ENCODE data around the gene MYCN. TPM values are rescaled to one million over a fixed set of nuclear protein-coding genes. Genes with fewer than 3 reads are reported as not detected.
"Not testable (repeated sequence)": the region's sequence is repeated elsewhere in the genome, so short reads cannot be mapped to it uniquely, and the experiment has no call there.

MYCN gene
- total RNA-seq, 1 donor from 2014 or later, result 0.20 TPM

GRCh38 chr2:15908371-15908770 is 32.0 kb upstream of the MYCN start:
- ATAC-seq, result no peak

GRCh38 chr2:15909157-15909556 is 31.2 kb upstream of the MYCN start:
- ATAC-seq, result no peak

- ATAC-seq, result no peak
Observed at GRCh38 chr2:15909736-15910135, 30.6 kb upstream of the MYCN start.

GRCh38 chr2:15911270-15911669 is 29.1 kb upstream of the MYCN start:
- not testable (repeated sequence) for ATAC-seq

GRCh38 chr2:15911686-15912085 is 28.7 kb upstream of the MYCN start:
- no peak for ATAC-seq

GRCh38 chr2:15912203-15912602 is 28.1 kb upstream of the MYCN start:
- peak; percentile 82 for ATAC-seq

- ATAC-seq, result no peak
Observed at GRCh38 chr2:15913146-15913545, 27.2 kb upstream of the MYCN start.

GRCh38 chr2:15914596-15915385 is 25.6 kb upstream of the MYCN start:
- ATAC-seq, result no peak

GRCh38 chr2:15915546-15915945 is 24.8 kb upstream of the MYCN start:
- ATAC-seq, result not testable (repeated sequence)

GRCh38 chr2:15916336-15916735 is 24.0 kb upstream of the MYCN start:
- ATAC-seq, result no peak

GRCh38 chr2:15918761-15919356 is 21.5 kb upstream of the MYCN start:
- no peak for ATAC-seq

- peak; percentile 92 for ATAC-seq
Observed at GRCh38 chr2:15919716-15920434, 20.5 kb upstream of the MYCN start.

GRCh38 chr2:15920696-15921095 is 19.7 kb upstream of the MYCN start:
- peak; percentile 50 for ATAC-seq

- ATAC-seq, result no peak
Observed at GRCh38 chr2:15923597-15923996, 16.8 kb upstream of the MYCN start.

- no peak for ATAC-seq
Observed at GRCh38 chr2:15925819-15926218, 14.5 kb upstream of the MYCN start.

- no peak for ATAC-seq
Observed at GRCh38 chr2:15926252-15926651, 14.1 kb upstream of the MYCN start.

- no peak for ATAC-seq
Observed at GRCh38 chr2:15927551-15928218, 12.7 kb upstream of the MYCN start.

- ATAC-seq, result not testable (repeated sequence)
Observed at GRCh38 chr2:15929008-15929407, 11.3 kb upstream of the MYCN start.

- no peak for ATAC-seq
Observed at GRCh38 chr2:15929861-15930260, 10.5 kb upstream of the MYCN start.

GRCh38 chr2:15930589-15931318 is 9.6 kb upstream of the MYCN start:
- ATAC-seq, result no peak

GRCh38 chr2:15931319-15931890 is 8.9 kb upstream of the MYCN start:
- no peak for ATAC-seq

- no peak for ATAC-seq
Observed at GRCh38 chr2:15931950-15932349, 8.4 kb upstream of the MYCN start.

Data from esophagus mucosa (tissue), 1 donor.